GM12872 (cell line): ENCODE results near the gene LRRC74B.

ENCODE experiments used
- CTCF ChIP-seq: IDR thresholded peaks from 3 replicates; pipeline ENCODE4 v1.5.1; 2011; ENCODE audit warnings: low read depth, mild to moderate bottlenecking, low read length, moderate library complexity; ENCODE audit not compliant: insufficient read depth

LRRC74B gene

GRCh38 chr22:21106000-21106399 is 60.3 kb downstream of the LRRC74B start:
- no peak for TF ChIP-seq CTCF

GRCh38 chr22:21108379-21109115 is 62.8 kb downstream of the LRRC74B start:
- TF ChIP-seq CTCF, result no peak
